Nephron (organoid): ENCODE results near the gene ASAP2.

ENCODE experiments used
- H3K27ac Mint-ChIP-seq, 3 experiments: 2 replicates each; pipeline ENCODE4 v1.8.0; 2020; ENCODE audit warnings: mixed read lengths in 3 of 3, mild to moderate bottlenecking in 2 of 3, moderate library complexity in 1 of 3
- H3K27me3 Mint-ChIP-seq: 2 replicates; pipeline ENCODE4 v1.8.0; 2021; ENCODE audit warnings: low read depth, mild to moderate bottlenecking, moderate library complexity, mixed read lengths
- H3K36me3 Mint-ChIP-seq: 2 replicates; pipeline ENCODE4 v1.8.0; 2020; ENCODE audit warnings: low read depth, mixed read lengths
- H3K4me1 Mint-ChIP-seq: 2 replicates; pipeline ENCODE4 v1.8.0; 2020; ENCODE audit warnings: mixed read lengths
- H3K4me3 Mint-ChIP-seq, 3 experiments: 2 replicates each; pipeline ENCODE4 v1.8.0; 2020; ENCODE audit warnings: mild to moderate bottlenecking in 3 of 3, mixed read lengths in 3 of 3, moderate library complexity in 2 of 3
- H3K9me3 Mint-ChIP-seq: 2 replicates; pipeline ENCODE4 v1.8.0; 2020; ENCODE audit warnings: mixed read lengths
- CTCF ChIP-seq, 3 experiments: fragments of 200-600 bp; sonication (generic); IDR thresholded peaks; one replicate each; pipeline ENCODE4 v1.5.0; 2021; ENCODE audit warnings: antibody characterized with exemption in 3 of 3; ENCODE audit not compliant: unreplicated experiment in 3 of 3

The ASAP2 gene

DNA sequence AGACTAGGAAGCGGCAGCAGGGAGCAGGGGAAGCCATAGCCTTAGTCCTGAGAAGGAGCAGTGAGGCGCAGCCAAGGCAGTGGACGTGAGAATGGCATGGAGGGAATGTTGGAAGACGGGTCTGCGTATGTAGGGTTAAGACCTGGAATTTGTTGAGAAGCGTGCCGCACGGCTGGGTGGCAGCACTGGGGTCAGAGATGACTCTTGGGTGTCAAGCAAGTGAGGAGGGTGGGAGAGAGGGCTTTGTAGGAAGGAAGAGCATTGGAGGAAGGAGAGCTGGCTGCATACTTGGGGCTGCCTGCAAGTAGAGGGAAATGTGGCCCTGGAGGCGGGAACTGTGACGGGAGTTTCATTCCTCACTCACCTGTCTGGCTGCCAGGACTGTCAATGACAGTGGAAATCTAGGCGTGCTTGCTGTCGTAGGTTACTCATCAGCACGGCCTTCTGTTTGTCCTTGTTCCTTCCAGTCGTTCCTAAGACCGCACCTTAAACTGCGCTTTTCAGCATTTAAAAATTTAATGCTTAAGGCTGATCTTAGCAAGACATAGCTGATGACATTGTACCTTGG is 108.8 kb downstream of the ASAP2 start:
- no peaks in the 10 kb centered on the region for H3K27me3 Mint-ChIP-seq
- TF ChIP-seq CTCF (IDR thresholded peaks at IDR 0.05; ENCODE audit: unreplicated experiment in 3 of 3), result no peak
- peaks cover 38% of the 10 kb centered on the region for H3K4me1 Mint-ChIP-seq
- H3K9me3 Mint-ChIP-seq, result no peaks in the 10 kb centered on the region
- no peaks in the 10 kb centered on the region for H3K36me3 Mint-ChIP-seq
- H3K4me3 Mint-ChIP-seq, result no peak overlapping the region
- H3K27ac Mint-ChIP-seq, result peak overlapping the region; percentile 25 to 40 (median 29)

GRCh38 chr2:9317559-9317958 is 110.9 kb downstream of the ASAP2 start:
- Mint-ChIP-seq H3K27me3 (no peaks in the 10 kb centered on the region), H3K27ac (no peak overlapping the region), H3K4me3 (no peak overlapping the region), H3K9me3 (no peaks in the 10 kb centered on the region), H3K36me3 (peaks cover 15% of the 10 kb centered on the region), H3K4me1 (peaks cover 20% of the 10 kb centered on the region)
- no peak for TF ChIP-seq CTCF (IDR thresholded peaks at IDR 0.05; ENCODE audit: unreplicated experiment in 3 of 3)

DNA sequence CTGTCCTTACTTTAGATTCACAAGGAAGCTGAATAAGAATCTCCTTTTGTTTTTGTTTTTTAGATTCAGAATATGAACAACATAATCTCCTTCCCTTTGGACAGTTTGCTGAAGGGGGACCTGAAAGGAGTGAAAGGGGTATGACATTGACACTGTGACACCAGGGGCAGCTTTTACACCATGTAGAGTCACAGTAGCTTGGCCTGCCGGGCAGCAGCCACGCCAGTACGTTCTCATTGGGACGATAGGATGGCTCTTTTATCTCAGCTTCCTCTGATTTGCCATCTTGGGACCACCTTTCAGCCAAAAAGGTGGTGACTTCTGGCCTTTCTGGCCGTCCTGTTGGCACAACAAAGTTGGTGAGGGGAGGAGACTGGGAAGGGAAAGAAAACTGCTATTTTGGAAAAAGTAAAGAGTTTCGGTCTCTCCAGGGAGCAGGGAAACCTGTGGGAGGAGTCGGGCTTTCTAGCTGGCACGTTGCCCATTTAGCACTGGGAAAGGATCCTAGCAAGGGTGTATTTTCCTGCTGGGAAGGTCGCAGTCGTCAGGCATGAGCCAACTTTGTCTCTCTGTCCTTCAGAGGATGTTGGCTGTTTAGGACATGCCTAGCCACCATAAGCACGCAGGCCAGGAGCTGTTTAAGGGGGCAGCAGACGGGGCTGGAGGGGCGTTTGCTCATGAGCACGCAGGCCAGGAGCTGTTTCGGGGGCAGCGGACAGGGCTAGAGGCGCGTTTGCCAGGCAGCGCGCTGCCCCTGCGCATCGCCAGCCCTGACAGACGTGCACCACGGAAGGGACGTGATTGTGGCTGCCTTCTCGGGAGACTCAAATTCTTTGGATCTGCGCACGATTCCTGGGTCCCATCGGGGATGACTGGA is 112.1 kb downstream of the ASAP2 start:
- Mint-ChIP-seq H3K27me3 (no peaks in the 10 kb centered on the region), H3K4me3 (no peak overlapping the region), H3K36me3 (peaks cover 26% of the 10 kb centered on the region), H3K9me3 (no peaks in the 10 kb centered on the region), H3K27ac (no peak overlapping the region), H3K4me1 (peaks cover 17% of the 10 kb centered on the region)
- TF ChIP-seq CTCF (IDR thresholded peaks at IDR 0.05; ENCODE audit: unreplicated experiment in 3 of 3), result no peak

- Mint-ChIP-seq H3K27me3 (no peaks in the 10 kb centered on the region), H3K4me3 (no peak overlapping the region), H3K9me3 (no peaks in the 10 kb centered on the region), H3K36me3 (peaks cover 30% of the 10 kb centered on the region), H3K4me1 (peaks cover 17% of the 10 kb centered on the region), H3K27ac (no peak overlapping the region)
- TF ChIP-seq CTCF (IDR thresholded peaks at IDR 0.05; ENCODE audit: unreplicated experiment in 3 of 3), result no peak
Observed at GRCh38 chr2:9319338-9319715, 112.7 kb downstream of the ASAP2 start.

DNA sequence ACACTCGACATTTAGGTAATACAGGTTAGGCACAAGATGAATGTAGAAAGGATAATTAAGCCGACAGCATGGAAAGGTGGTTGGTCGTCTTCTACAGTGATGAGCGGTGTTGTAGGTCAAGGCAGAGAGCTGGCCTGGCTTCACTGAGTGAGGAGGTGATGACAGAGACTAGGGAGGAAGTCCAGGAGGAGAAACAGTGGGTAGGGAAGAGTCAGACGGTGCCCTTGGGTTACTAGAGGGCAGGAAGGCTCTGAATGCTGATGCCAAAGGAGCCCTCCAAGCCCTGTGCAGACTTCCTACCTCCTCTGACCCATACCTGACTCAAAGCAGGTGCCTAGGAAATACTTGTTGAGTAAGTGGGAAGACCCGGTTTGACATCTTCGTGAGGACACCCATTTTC is 116.0 kb downstream of the ASAP2 start:
- peaks cover 48% of the 10 kb centered on the region for H3K36me3 Mint-ChIP-seq
- H3K27ac Mint-ChIP-seq, result no peak overlapping the region
- no peaks in the 10 kb centered on the region for H3K9me3 Mint-ChIP-seq
- peaks cover 10% of the 10 kb centered on the region for H3K4me1 Mint-ChIP-seq
- H3K4me3 Mint-ChIP-seq, result no peak overlapping the region
- H3K27me3 Mint-ChIP-seq, result no peaks in the 10 kb centered on the region
- no peak for TF ChIP-seq CTCF (IDR thresholded peaks at IDR 0.05; ENCODE audit: unreplicated experiment in 3 of 3)
